PFSK-1 (cell line): ENCODE measurements around the gene TBRG4.

ENCODE experiments used
- FOXP2 ChIP-seq: optimal IDR thresholded peaks from 2 replicates; pipeline ENCODE3; 2011; ENCODE audit warnings: borderline replicate concordance, control low read depth, inconsistent platforms; ENCODE audit not compliant: insufficient read depth; ENCODE audit errors: extremely low read length, extremely low read depth
- POLR2AphosphoS5 ChIP-seq: IDR thresholded peaks from 2 replicates; pipeline ENCODE4 v1.6.1; 2012; ENCODE audit warnings: low read depth, mild to moderate bottlenecking, control low read depth, low read length, moderate library complexity
- REST ChIP-seq, 2 experiments: IDR thresholded peaks; 2 replicates each; pipeline versions ENCODE4 v1.6.1 to v1.8.0; 2011 to 2012; ENCODE audit warnings: low read depth in 2 of 2, low read length in 2 of 2, control low read depth in 1 of 2, inconsistent platforms in 1 of 2, mild to moderate bottlenecking in 1 of 2, moderate library complexity in 1 of 2; ENCODE audit not compliant: insufficient read depth in 1 of 2
- TAF1 ChIP-seq: IDR thresholded peaks from 2 replicates; pipeline ENCODE4 v1.6.1; 2012; ENCODE audit warnings: low read length, control low read depth, borderline replicate concordance; ENCODE audit not compliant: insufficient read depth

- no peak for TF ChIP-seq POLR2AphosphoS5
- no peak for TF ChIP-seq REST (IDR thresholded peaks at IDR 0.05; ENCODE audit: insufficient read depth in 1 of 2, low read depth in 2 of 2, low read length in 2 of 2)
- no peak for TF ChIP-seq FOXP2
- no peak for TF ChIP-seq TAF1
Observed at GRCh38 chr7:45161138-45161537, 49.6 kb upstream of the TBRG4 start.
